K562 (cell line): Measurements from ENCODE around the gene RNFT2. TPM values are rescaled to one million over a fixed set of nuclear protein-coding genes. Genes with fewer than 3 reads are reported as not detected.

ENCODE experiments used
- ATF7 ChIP-seq: fragments of 450-650 bp; IDR thresholded peaks from 2 replicates; pipeline ENCODE4 v1.7.1; 2014; ENCODE audit warnings: mild to moderate bottlenecking, moderate library complexity
- BACH1 ChIP-seq: fragments of 200-800 bp; sonication (Bioruptor generic); IDR thresholded peaks from 2 replicates; pipeline ENCODE4 v1.6.1; 2016; ENCODE audit warnings: missing genetic modification characterization, missing compliant biosample characterization
- CC2D1A ChIP-seq: fragments of 450-650 bp; IDR thresholded peaks from 2 replicates; pipeline ENCODE4 v1.6.1; 2017; ENCODE audit warnings: mild to moderate bottlenecking
- EP400 ChIP-seq: fragments of 450-650 bp; IDR thresholded peaks from 2 replicates; pipeline ENCODE4 v1.6.1; 2017; ENCODE audit warnings: antibody characterized with exemption, mild to moderate bottlenecking, moderate library complexity
- KAT2B ChIP-seq: IDR thresholded peaks from one replicate; pipeline ENCODE4 v1.6.1; 2012; ENCODE audit warnings: low read depth, mild to moderate bottlenecking, control low read depth, inconsistent platforms, low read length, moderate library complexity
- MAFF ChIP-seq: IDR thresholded peaks from 2 replicates; pipeline ENCODE4 v1.6.1; 2012; ENCODE audit warnings: low read length, improper control_type of control experiment
- MAFK ChIP-seq: IDR thresholded peaks from 2 replicates; pipeline ENCODE4 v1.6.1; 2011; ENCODE audit warnings: low read length, improper control_type of control experiment
- NFE2 ChIP-seq: IDR thresholded peaks from 2 replicates; pipeline ENCODE4 v1.6.1; 2014; ENCODE audit warnings: antibody characterized with exemption, low read depth
- PURB ChIP-seq: sonication (generic); formaldehyde crosslinking; IDR thresholded peaks from 2 replicates; pipeline ENCODE4 v1.9.0; 2021; ENCODE audit warnings: low read depth, mild to moderate bottlenecking, missing genetic modification reagents
- RB1 ChIP-seq: fragments of 450-650 bp; IDR thresholded peaks from 2 replicates; pipeline ENCODE4 v1.6.1; 2017; ENCODE audit warnings: low read depth, mild to moderate bottlenecking
- SP2 ChIP-seq: IDR thresholded peaks from 2 replicates; pipeline ENCODE4 v1.6.1; 2011; ENCODE audit warnings: mild to moderate bottlenecking, low read depth, low read length, moderate library complexity; ENCODE audit not compliant: poor library complexity, severe bottlenecking; ENCODE audit errors: extremely low read depth
- TEAD4 ChIP-seq, 2 experiments: sonication (generic) in 1 of 2; formaldehyde crosslinking in 1 of 2; IDR thresholded peaks; 2 replicates each; pipeline versions ENCODE4 v1.6.1 to v1.8.0; 2012 to 2022; ENCODE audit warnings: borderline replicate concordance in 1 of 2, inconsistent platforms in 1 of 2, low read length in 1 of 2, mild to moderate bottlenecking in 1 of 2, missing genetic modification reagents in 1 of 2
- ZKSCAN3 ChIP-seq: fragments of 250-450 bp; sonication (Bioruptor Pico); IDR thresholded peaks from 2 replicates; pipeline ENCODE4 v1.4.0; 2020
- ZNF134 ChIP-seq: fragments of 250-450 bp; sonication (Bioruptor Pico); conservative IDR thresholded peaks from 2 replicates; pipeline ENCODE4 v1.4.0; 2020
- ZNF583 ChIP-seq: fragments of 250-450 bp; sonication (Bioruptor Pico); IDR thresholded peaks from 2 replicates; pipeline ENCODE4 v1.4.0; 2020
- ZNF766 ChIP-seq: fragments of 200-800 bp; sonication (Bioruptor generic); conservative IDR thresholded peaks from 2 replicates; pipeline ENCODE4 v1.6.1; 2016; ENCODE audit warnings: missing genetic modification characterization, missing compliant biosample characterization
- polyA plus RNA-seq, 8 experiments: library from polyadenylated mRNA; depleted of rRNA in 4 of 8; stranded (reverse) in 5 of 8; unstranded in 3 of 8; fragments of >200 nt; fragmentation: Nextera tagmentation in 2 of 8; fragmentation: Illumina TruSeq in 1 of 8; extraction: Ambion mirVana in 2 of 8; extraction: Trizol in 1 of 8; gene quantifications; 2 replicates each; pipeline versions ENCODE4 v1.2.1 to v1.2.3, GENCODE V29; 2011 to 2014; ENCODE audit warnings: inconsistent platforms in 1 of 8, missing spikeins in 1 of 8
- total RNA-seq, 7 experiments: library from RNA; depleted of rRNA in 6 of 7; stranded (reverse); fragments of >200 nt in 6 of 7; fragmentation: Illumina TruSeq in 2 of 7; extraction: Trizol in 2 of 7; gene quantifications; 2 replicates each; pipeline versions ENCODE4 v1.2.1 to v1.2.3, GENCODE V29; 2011 to 2021; ENCODE audit warnings: low replicate concordance in 1 of 7
- TF ChIP-seq, protein P1 (sequence below), 2 experiments: fragments of 150-350 bp in 1 of 2; IDR thresholded peaks; 2 replicates each; pipeline ENCODE4 v1.6.1; 2012 to 2016; ENCODE audit warnings: low read depth in 2 of 2, low read length in 2 of 2, mild to moderate bottlenecking in 1 of 2, moderate library complexity in 1 of 2
- TF ChIP-seq, protein P2 (sequence below): fragments of 200-800 bp; sonication (Bioruptor generic); IDR thresholded peaks from 2 replicates; pipeline ENCODE4 v1.6.1; 2016; ENCODE audit warnings: missing genetic modification characterization, missing compliant biosample characterization
- TF ChIP-seq, protein P3 (sequence below): fragments of 450-650 bp; formaldehyde crosslinking; IDR thresholded peaks from 2 replicates; pipeline ENCODE4 v1.4.0; 2022; ENCODE audit warnings: mild to moderate bottlenecking, moderate library complexity

The RNFT2 gene
- total and polyA plus RNA-seq, 9 of the 15 experiments (the other 6 are each of a cell fraction or from before 2014, with no cell fraction given): 3.6 to 26.3 (median 9.5) TPM

DNA sequence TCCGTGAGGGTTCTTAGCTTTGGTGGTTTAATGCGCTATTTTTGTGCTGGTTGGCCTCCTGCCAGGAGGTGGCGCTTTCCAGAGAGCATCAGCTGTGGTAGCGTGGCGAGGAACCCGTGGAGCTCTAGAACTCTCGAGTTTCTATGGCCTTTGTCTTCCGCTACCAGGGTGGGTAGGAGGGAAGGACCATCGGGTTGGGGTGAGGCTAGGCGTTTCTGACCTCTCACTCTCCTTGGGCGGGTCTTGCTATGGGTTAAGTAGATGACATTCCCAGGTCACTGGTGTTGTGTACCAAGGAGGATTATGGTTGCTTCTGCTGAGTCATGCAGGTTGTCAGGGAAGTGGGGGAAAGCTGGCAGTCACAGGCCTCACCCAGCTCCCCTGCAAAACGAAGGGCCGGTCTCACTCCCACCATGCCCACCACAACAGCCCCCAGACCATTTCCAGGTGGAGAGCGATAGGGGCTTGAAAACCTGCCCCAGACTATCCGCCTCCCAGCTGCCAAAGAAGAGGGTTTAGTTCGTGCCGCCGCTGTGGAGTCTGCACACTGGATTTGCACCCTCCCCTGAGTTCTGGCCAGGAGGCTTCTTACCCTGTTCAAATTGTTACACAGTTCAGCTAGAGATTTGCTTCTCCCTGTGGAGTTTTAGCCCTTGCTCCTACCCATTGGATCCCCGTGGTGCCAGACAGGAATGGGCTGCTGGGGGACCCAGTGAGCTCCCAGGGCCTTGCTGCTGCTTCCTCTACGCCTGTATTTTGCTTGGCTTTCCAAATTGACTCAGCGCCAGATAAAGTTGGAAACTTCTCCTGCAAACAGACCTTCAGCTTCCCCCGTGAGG is 21.9 kb downstream of the RNFT2 start (continued):
- TF ChIP-seq, protein P1, sequence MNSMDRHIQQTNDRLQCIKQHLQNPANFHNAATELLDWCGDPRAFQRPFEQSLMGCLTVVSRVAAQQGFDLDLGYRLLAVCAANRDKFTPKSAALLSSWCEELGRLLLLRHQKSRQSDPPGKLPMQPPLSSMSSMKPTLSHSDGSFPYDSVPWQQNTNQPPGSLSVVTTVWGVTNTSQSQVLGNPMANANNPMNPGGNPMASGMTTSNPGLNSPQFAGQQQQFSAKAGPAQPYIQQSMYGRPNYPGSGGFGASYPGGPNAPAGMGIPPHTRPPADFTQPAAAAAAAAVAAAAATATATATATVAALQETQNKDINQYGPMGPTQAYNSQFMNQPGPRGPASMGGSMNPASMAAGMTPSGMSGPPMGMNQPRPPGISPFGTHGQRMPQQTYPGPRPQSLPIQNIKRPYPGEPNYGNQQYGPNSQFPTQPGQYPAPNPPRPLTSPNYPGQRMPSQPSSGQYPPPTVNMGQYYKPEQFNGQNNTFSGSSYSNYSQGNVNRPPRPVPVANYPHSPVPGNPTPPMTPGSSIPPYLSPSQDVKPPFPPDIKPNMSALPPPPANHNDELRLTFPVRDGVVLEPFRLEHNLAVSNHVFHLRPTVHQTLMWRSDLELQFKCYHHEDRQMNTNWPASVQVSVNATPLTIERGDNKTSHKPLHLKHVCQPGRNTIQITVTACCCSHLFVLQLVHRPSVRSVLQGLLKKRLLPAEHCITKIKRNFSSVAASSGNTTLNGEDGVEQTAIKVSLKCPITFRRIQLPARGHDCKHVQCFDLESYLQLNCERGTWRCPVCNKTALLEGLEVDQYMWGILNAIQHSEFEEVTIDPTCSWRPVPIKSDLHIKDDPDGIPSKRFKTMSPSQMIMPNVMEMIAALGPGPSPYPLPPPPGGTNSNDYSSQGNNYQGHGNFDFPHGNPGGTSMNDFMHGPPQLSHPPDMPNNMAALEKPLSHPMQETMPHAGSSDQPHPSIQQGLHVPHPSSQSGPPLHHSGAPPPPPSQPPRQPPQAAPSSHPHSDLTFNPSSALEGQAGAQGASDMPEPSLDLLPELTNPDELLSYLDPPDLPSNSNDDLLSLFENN (IDR thresholded peaks at IDR 0.05; ENCODE audit: low read depth in 2 of 2, low read length in 2 of 2): no peak
- TF ChIP-seq ZNF766 (CRISPR knock-in tag) (0 out of 2 replicates have a peak, but pooled peaks have one; percentile 22), KAT2B (no peak), MAFF (peak; percentile 80), RB1 (peak; percentile 44; the same call in 1 of the 2 replicates), CC2D1A (peak; percentile 84), PURB (no peak), ZNF134 (CRISPR knock-in tag) (no peak), ZNF583 (CRISPR knock-in tag) (0 out of 2 replicates have a peak, but pooled peaks have one; percentile 8), ATF7 (peak; percentile 62; the same call in 1 of the 2 replicates), SP2 (peak; percentile 70), EP400 (peak; percentile 90), TEAD4 (IDR thresholded peaks at IDR 0.05; ENCODE audit: low read length) (no peak), TEAD4 (CRISPR knock-in tag; IDR thresholded peaks at IDR 0.05; ENCODE audit: borderline replicate concordance) (no peak), NFE2 (peak; percentile 93), BACH1 (tag) (peak; percentile 79), ZKSCAN3 (no peak), MAFK (peak; percentile 70; the same call in 1 of the 2 replicates)
- TF ChIP-seq, protein P2, sequence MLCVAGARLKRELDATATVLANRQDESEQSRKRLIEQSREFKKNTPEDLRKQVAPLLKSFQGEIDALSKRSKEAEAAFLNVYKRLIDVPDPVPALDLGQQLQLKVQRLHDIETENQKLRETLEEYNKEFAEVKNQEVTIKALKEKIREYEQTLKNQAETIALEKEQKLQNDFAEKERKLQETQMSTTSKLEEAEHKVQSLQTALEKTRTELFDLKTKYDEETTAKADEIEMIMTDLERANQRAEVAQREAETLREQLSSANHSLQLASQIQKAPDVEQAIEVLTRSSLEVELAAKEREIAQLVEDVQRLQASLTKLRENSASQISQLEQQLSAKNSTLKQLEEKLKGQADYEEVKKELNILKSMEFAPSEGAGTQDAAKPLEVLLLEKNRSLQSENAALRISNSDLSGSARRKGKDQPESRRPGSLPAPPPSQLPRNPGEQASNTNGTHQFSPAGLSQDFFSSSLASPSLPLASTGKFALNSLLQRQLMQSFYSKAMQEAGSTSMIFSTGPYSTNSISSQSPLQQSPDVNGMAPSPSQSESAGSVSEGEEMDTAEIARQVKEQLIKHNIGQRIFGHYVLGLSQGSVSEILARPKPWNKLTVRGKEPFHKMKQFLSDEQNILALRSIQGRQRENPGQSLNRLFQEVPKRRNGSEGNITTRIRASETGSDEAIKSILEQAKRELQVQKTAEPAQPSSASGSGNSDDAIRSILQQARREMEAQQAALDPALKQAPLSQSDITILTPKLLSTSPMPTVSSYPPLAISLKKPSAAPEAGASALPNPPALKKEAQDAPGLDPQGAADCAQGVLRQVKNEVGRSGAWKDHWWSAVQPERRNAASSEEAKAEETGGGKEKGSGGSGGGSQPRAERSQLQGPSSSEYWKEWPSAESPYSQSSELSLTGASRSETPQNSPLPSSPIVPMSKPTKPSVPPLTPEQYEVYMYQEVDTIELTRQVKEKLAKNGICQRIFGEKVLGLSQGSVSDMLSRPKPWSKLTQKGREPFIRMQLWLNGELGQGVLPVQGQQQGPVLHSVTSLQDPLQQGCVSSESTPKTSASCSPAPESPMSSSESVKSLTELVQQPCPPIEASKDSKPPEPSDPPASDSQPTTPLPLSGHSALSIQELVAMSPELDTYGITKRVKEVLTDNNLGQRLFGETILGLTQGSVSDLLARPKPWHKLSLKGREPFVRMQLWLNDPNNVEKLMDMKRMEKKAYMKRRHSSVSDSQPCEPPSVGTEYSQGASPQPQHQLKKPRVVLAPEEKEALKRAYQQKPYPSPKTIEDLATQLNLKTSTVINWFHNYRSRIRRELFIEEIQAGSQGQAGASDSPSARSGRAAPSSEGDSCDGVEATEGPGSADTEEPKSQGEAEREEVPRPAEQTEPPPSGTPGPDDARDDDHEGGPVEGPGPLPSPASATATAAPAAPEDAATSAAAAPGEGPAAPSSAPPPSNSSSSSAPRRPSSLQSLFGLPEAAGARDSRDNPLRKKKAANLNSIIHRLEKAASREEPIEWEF (CRISPR knock-in tag): no peak
- TF ChIP-seq, protein P3, sequence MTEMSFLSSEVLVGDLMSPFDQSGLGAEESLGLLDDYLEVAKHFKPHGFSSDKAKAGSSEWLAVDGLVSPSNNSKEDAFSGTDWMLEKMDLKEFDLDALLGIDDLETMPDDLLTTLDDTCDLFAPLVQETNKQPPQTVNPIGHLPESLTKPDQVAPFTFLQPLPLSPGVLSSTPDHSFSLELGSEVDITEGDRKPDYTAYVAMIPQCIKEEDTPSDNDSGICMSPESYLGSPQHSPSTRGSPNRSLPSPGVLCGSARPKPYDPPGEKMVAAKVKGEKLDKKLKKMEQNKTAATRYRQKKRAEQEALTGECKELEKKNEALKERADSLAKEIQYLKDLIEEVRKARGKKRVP (CRISPR knock-in tag): no peak
